AG10803 (cell line): Measurements from ENCODE around the gene PODXL2.

Experiments
- DNase-seq: peaks from one replicate; pipeline ENCODE4 v3.0.0; 2010; ENCODE audit warnings: low read depth
- H3K4me3 ChIP-seq: 2 replicates; pipeline ENCODE4 v1.5.1; 2011; ENCODE audit warnings: mild to moderate bottlenecking, low read length, control low read depth
- CTCF ChIP-seq: conservative IDR thresholded peaks from 2 replicates; pipeline ENCODE4 v1.5.1; 2011; ENCODE audit warnings: mild to moderate bottlenecking, low read length, control low read depth, inconsistent platforms

PODXL2 gene

GRCh38 chr3:127722091-127722784, 93.3 kb downstream of the PODXL2 start:
- TF ChIP-seq CTCF: no peak
- no peak for DNase-seq
- H3K4me3 ChIP-seq: no peak overlapping the region
